MM.1S (cell line): ENCODE measurements around the gene LGALS8.

Experiments used
- DNase-seq: peaks from one replicate; pipeline ENCODE4 v3.0.0-alpha.2; 2015
- H2AFZ ChIP-seq: fragments of 300-600 bp; sonication (generic); 2 replicates; pipeline ENCODE4 v1.6.0; 2016; ENCODE audit warnings: antibody characterized with exemption, low read length
- H3F3A ChIP-seq: fragments of 300-600 bp; sonication (generic); 2 replicates; pipeline ENCODE4 v1.6.1; 2016; ENCODE audit warnings: mild to moderate bottlenecking, antibody characterized with exemption, low read length, moderate library complexity, mixed read lengths; ENCODE audit not compliant: insufficient read depth
- H3K27ac ChIP-seq: fragments of 300-600 bp; sonication (generic); 2 replicates; pipeline ENCODE4 v1.5.1; 2016; ENCODE audit warnings: mild to moderate bottlenecking, low read length
- H3K27me3 ChIP-seq: fragments of 300-600 bp; sonication (generic); replicated peaks from 2 replicates; pipeline ENCODE4 v1.6.0; 2016; ENCODE audit warnings: low read length; ENCODE audit not compliant: insufficient read depth
- H3K36me3 ChIP-seq: fragments of 300-600 bp; sonication (generic); replicated peaks from 2 replicates; pipeline ENCODE4 v1.6.1; 2016; ENCODE audit warnings: mild to moderate bottlenecking, low read length, mixed read lengths; ENCODE audit not compliant: insufficient read depth
- H3K4me1 ChIP-seq: fragments of 300-600 bp; sonication (generic); 2 replicates; pipeline ENCODE4 v1.6.1; 2016; ENCODE audit warnings: low read length, mixed read lengths
- H3K4me2 ChIP-seq: fragments of 300-600 bp; sonication (generic); 2 replicates; pipeline ENCODE4 v1.6.0; 2016; ENCODE audit warnings: low read depth, low read length
- H3K4me3 ChIP-seq: fragments of 300-600 bp; sonication (generic); 2 replicates; pipeline ENCODE4 v1.5.1; 2016; ENCODE audit warnings: low read length, mixed read lengths
- H3K79me2 ChIP-seq: fragments of 300-600 bp; sonication (generic); 2 replicates; pipeline ENCODE4 v1.6.1; 2016; ENCODE audit warnings: mixed run types, low read length, mixed read lengths
- H3K9ac ChIP-seq: fragments of 300-600 bp; sonication (generic); 2 replicates; pipeline ENCODE4 v1.6.1; 2016; ENCODE audit warnings: low read length, mixed read lengths
- H3K9me2 ChIP-seq: fragments of 300-600 bp; sonication (generic); replicated peaks from 2 replicates; pipeline ENCODE4 v1.6.1; 2016; ENCODE audit warnings: mild to moderate bottlenecking, low read length, mixed read lengths; ENCODE audit not compliant: insufficient read depth
- H3K9me3 ChIP-seq: fragments of 300-600 bp; sonication (generic); replicated peaks from 2 replicates; pipeline ENCODE4 v1.6.1; 2016; ENCODE audit warnings: mild to moderate bottlenecking, low read length, mixed read lengths; ENCODE audit not compliant: insufficient read depth
- H4K20me1 ChIP-seq: fragments of 300-600 bp; sonication (generic); 2 replicates; pipeline ENCODE4 v1.6.1; 2016; ENCODE audit warnings: mild to moderate bottlenecking, low read length, moderate library complexity, mixed read lengths; ENCODE audit not compliant: insufficient read depth
- CTCF ChIP-seq: fragments of 300-600 bp; sonication (generic); IDR thresholded peaks from 2 replicates; pipeline ENCODE4 v1.5.1; 2016; ENCODE audit warnings: antibody characterized with exemption, low read length, mixed read lengths
- EZH2 ChIP-seq: fragments of 300-600 bp; sonication (generic); optimal IDR thresholded peaks from 2 replicates; pipeline ENCODE3; 2017; ENCODE audit warnings: low read depth, mild to moderate bottlenecking, antibody characterized with exemption, low read length, mixed read lengths
- EZH2phosphoT487 ChIP-seq: fragments of 300-600 bp; sonication (generic); IDR thresholded peaks from 2 replicates; pipeline ENCODE4 v1.6.1; 2018; ENCODE audit warnings: antibody characterized with exemption, low read length

The LGALS8 gene

GRCh38 chr1:236560213-236560771 is 36.5 kb downstream of the LGALS8 start:
- no peak overlapping the region for H3K4me2 ChIP-seq
- H3K36me3 ChIP-seq: peaks cover 20% of the 10 kb centered on the region
- H3K79me2 ChIP-seq: no peaks in the 10 kb centered on the region
- no peak overlapping the region for H3K27ac ChIP-seq
- H3F3A ChIP-seq: no peaks in the 10 kb centered on the region
- H3K27me3 ChIP-seq: no peaks in the 10 kb centered on the region
- no peak overlapping the region for H3K4me3 ChIP-seq
- DNase-seq: no peak
- H3K9me3 ChIP-seq: no peaks in the 10 kb centered on the region
- no peaks in the 10 kb centered on the region for H3K4me1 ChIP-seq
- no peak overlapping the region for H2AFZ ChIP-seq
- no peaks in the 10 kb centered on the region for H3K9me2 ChIP-seq
- H3K9ac ChIP-seq: no peak overlapping the region
- TF ChIP-seq EZH2 (no peak), EZH2phosphoT487 (no peak), CTCF (no peak)
- no peaks in the 10 kb centered on the region for H4K20me1 ChIP-seq

GRCh38 chr1:236561976-236562375 is 38.2 kb downstream of the LGALS8 start:
- TF ChIP-seq EZH2: no peak
- no peak for TF ChIP-seq EZH2phosphoT487
- no peak for TF ChIP-seq CTCF
- Histone ChIP-seq H3K4me3 (no peak overlapping the region), H3K4me1 (no peaks in the 10 kb centered on the region), H3K36me3 (peaks cover 25% of the 10 kb centered on the region), H3K4me2 (no peak overlapping the region), H2AFZ (no peak overlapping the region), H3F3A (no peaks in the 10 kb centered on the region), H3K9me2 (no peaks in the 10 kb centered on the region), H3K27me3 (no peaks in the 10 kb centered on the region), H3K79me2 (no peaks in the 10 kb centered on the region), H3K9me3 (no peaks in the 10 kb centered on the region), H4K20me1 (no peaks in the 10 kb centered on the region), H3K27ac (no peak overlapping the region), H3K9ac (no peak overlapping the region)
- no peak for DNase-seq

- TF ChIP-seq EZH2: no peak
- Histone ChIP-seq H3K4me1 (no peaks in the 10 kb centered on the region), H3K36me3 (peaks cover 32% of the 10 kb centered on the region), H2AFZ (no peak overlapping the region), H3K27me3 (no peaks in the 10 kb centered on the region), H4K20me1 (no peaks in the 10 kb centered on the region), H3F3A (no peaks in the 10 kb centered on the region), H3K27ac (no peak overlapping the region), H3K9me3 (no peaks in the 10 kb centered on the region), H3K9me2 (no peaks in the 10 kb centered on the region), H3K9ac (no peak overlapping the region), H3K4me2 (no peak overlapping the region), H3K4me3 (no peak overlapping the region), H3K79me2 (no peaks in the 10 kb centered on the region)
- no peak for DNase-seq
Measured at GRCh38 chr1:236565530-236565929, 41.7 kb downstream of the LGALS8 start.

- no peak for DNase-seq
- Histone ChIP-seq H3K9me3 (no peaks in the 10 kb centered on the region), H3K4me2 (no peak overlapping the region), H3K79me2 (no peaks in the 10 kb centered on the region), H3K4me3 (no peak overlapping the region), H3K9ac (no peak overlapping the region), H3K27me3 (no peaks in the 10 kb centered on the region), H3K4me1 (no peaks in the 10 kb centered on the region), H3F3A (no peaks in the 10 kb centered on the region), H4K20me1 (no peaks in the 10 kb centered on the region), H3K36me3 (peaks cover 40% of the 10 kb centered on the region), H3K27ac (no peak overlapping the region), H2AFZ (no peak overlapping the region), H3K9me2 (no peaks in the 10 kb centered on the region)
- no peak for TF ChIP-seq CTCF
Measured at GRCh38 chr1:236568285-236568894, 44.6 kb downstream of the LGALS8 start.
